ENCODE data around the gene HOATZ. TPM values are rescaled to one million over a fixed set of nuclear protein-coding genes. Genes with fewer than 3 reads are reported as not detected.

HOATZ gene
- total and polyA plus RNA-seq, 3 experiments from 2014 or later = not detected

DNA sequence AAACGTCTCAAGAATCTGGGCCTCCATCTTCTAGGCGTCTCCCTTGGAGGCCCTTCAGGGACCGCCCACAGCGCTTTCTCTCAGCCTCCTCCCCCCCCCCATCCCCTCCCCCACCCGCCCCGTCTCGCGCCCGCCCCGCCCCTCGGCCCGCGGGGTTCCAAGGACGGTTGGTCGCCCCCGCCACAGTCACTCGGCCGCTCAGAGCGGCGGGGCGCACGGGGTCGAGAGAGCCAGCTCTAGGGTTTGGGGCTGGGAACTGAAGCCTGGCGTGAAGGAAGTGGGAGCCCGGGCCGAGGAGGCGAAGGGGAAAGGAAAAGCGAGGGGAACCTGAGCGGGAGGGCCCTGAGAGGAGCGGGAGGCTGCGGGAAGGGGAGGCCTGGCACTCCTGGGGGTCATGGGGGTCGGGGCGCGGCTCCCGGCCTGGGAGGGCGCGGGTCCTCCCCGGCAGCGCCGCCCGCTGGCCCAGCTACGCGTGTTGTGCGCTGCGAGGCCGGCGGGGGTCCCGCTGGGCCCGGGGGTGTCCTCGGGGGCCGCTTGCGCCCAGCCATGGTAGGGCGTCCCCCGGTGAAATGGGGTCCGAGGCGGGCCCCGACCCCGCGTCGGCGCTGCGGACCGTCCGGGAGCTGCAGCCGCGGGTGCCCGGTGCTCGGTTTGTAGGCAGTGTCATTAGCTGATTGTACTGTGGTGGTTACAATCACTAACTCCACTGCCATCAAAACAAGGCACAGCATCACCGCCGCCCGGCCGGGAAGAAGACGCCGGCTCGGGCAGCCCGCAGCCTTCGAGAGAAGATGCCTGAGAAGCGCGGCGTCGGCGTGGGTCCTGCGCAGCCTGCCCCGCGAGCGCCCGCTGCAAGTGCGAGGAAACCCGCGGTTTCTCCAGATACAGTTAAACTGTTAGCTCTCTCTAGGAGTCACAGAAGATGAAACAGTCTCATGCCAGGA lies 2.0 kb upstream of the HOATZ start, which contains the start of gene BTG4:
BTG4 (minus strand) TSS at position 91 of the 944 bp plus-strand sequence. CDS start 13,610 bp downstream, outside the sequence.
- H3K36me3 Mint-ChIP-seq = peaks cover 0 to 4% (median 3%) of the 10 kb centered on the region in 3 donors
- no peak within 1 kb of the TSS for H3K27ac ChIP-seq (ENCODE audit: low read depth, low read length)
- peaks cover 0 to 3% (median 0%) of the 10 kb centered on the region in 5 donors for H3K9me3 Mint-ChIP-seq
- peaks cover 41 to 64% of the 10 kb centered on the region in 2 donors for H3K27me3 Mint-ChIP-seq
- H3K4me1 ChIP-seq (ENCODE audit: insufficient read depth, low read length) = no peaks in the 10 kb centered on the region
- peaks cover 7 to 24% (median 14%) of the 10 kb centered on the region in 3 donors for H3K4me1 Mint-ChIP-seq
- POLR2A ChIA-PET = no interaction called here
- CTCF ChIA-PET = no interaction called here
- no peaks in the 10 kb centered on the region for H3K9me3 ChIP-seq (ENCODE audit: low read length)
- no peak within 1 kb of the TSS for H3K4me3 ChIP-seq (ENCODE audit: low read length)
- peak within 1 kb of the TSS in 1 of 8 donors; percentile 26 for H3K27ac Mint-ChIP-seq
- no peaks in the 10 kb centered on the region for H3K36me3 ChIP-seq (ENCODE audit: insufficient read depth, low read length)
- DNase-seq = no peak
- peak within 1 kb of the TSS in 6 of 7 donors; percentile 37 to 69 (median 46) for H3K4me3 Mint-ChIP-seq
- peaks cover 15% of the 10 kb centered on the region for H3K27me3 ChIP-seq (ENCODE audit: insufficient read depth, low read length, poor library complexity, severe bottlenecking)

DNA sequence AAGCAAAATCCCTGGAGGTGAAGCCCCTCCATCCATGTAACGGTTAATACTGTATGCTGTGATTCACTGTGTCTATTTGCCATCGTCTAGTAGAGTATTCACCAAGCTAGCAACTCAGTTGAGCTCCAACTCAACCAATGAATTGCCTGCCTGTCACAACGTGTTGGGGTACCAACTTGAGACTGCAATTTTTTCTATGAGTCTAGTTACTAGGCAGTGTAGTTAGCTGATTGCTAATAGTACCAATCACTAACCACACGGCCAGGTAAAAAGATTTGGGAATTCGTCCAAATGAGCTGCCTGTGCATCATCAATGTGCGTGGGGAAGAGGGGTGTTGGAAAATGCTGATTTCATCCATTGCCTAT lies 1.4 kb upstream of the HOATZ start:
- no peak overlapping the region for H3K4me3 ChIP-seq (ENCODE audit: low read length)
- no peaks in the 10 kb centered on the region for H3K4me1 ChIP-seq (ENCODE audit: insufficient read depth, low read length)
- H3K36me3 ChIP-seq (ENCODE audit: insufficient read depth, low read length) = no peaks in the 10 kb centered on the region
- peaks cover 15% of the 10 kb centered on the region for H3K27me3 ChIP-seq (ENCODE audit: insufficient read depth, low read length, poor library complexity, severe bottlenecking)
- Mint-ChIP-seq H3K4me3 (peak overlapping the region in 4 of 7 donors; percentile 2 to 42 (median 31)), H3K4me1 (peaks cover 7 to 24% (median 14%) of the 10 kb centered on the region in 3 donors), H3K27ac (no peak overlapping the region), H3K9me3 (peaks cover 0 to 3% (median 0%) of the 10 kb centered on the region in 5 donors), H3K36me3 (peaks cover 0 to 6% (median 4%) of the 10 kb centered on the region in 3 donors), H3K27me3 (peaks cover 41 to 58% of the 10 kb centered on the region in 2 donors)
- no peaks in the 10 kb centered on the region for H3K9me3 ChIP-seq (ENCODE audit: low read length)
- H3K27ac ChIP-seq (ENCODE audit: low read depth, low read length) = no peak overlapping the region
- DNase-seq = no peak
- ChIA-PET CTCF (no interaction called here), POLR2A (no interaction called here)

DNA sequence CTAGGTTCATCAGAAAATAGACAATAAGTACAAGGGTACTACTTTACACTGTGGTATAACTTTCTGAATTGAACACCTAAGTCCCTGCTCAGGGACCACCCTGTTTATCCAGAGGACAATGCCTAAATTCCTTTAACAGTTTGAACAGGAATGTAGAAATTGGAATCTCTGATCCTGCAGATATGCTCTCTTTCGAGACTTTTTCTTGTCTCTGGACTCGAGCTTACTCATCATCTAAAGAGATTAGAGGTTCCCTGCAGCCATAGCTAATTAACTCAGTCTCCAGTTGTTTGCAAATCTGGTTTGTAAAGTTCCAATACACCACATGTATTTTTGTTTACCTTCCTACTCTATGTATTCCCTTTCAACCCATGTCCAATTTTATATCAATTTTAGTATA lies 1.0 kb downstream of the HOATZ start:
- Histone ChIP-seq H3K36me3 (ENCODE audit: insufficient read depth, low read length) (no peaks in the 10 kb centered on the region), H3K27ac (ENCODE audit: low read depth, low read length) (no peak overlapping the region), H3K4me3 (ENCODE audit: low read length) (no peak overlapping the region), H3K27me3 (ENCODE audit: insufficient read depth, low read length, poor library complexity, severe bottlenecking) (peaks cover 15% of the 10 kb centered on the region), H3K4me1 (ENCODE audit: insufficient read depth, low read length) (no peaks in the 10 kb centered on the region), H3K9me3 (ENCODE audit: low read length) (no peaks in the 10 kb centered on the region)
- Mint-ChIP-seq H3K36me3 (peaks cover 0 to 3% (median 0%) of the 10 kb centered on the region in 3 donors), H3K4me3 (no peak overlapping the region), H3K9me3 (no peaks in the 10 kb centered on the region), H3K27ac (no peak overlapping the region), H3K27me3 (peaks cover 33 to 46% of the 10 kb centered on the region in 2 donors), H3K4me1 (peaks cover 7 to 24% (median 14%) of the 10 kb centered on the region in 3 donors)
- no peak for DNase-seq
- POLR2A ChIA-PET = no interaction called here
- CTCF ChIA-PET = no interaction called here

DNA sequence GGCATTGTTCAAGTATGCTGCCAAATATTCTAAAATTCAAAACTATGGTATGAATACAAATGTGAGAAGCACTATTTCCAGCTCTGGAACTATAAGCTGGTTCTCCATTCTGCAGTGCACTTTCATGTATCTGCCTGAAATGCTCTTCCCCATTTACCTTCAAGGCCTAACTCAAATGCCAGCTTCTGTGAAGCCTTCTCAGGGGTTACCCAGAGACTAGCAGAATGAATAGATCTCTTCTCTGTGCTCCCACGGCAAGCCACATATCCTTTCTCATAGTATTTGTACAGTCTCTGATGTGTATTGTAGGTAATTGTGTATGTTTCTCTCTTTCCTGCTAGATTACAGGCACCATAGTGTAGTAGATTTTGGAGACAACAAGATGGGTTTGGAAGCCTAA lies 4.1 kb downstream of the HOATZ start:
- H3K4me1 ChIP-seq (ENCODE audit: insufficient read depth, low read length) = no peaks in the 10 kb centered on the region
- Mint-ChIP-seq H3K27ac (peak overlapping the region in 1 of 8 donors; percentile 58), H3K4me3 (no peak overlapping the region), H3K36me3 (peaks cover 0 to 3% (median 0%) of the 10 kb centered on the region in 3 donors), H3K4me1 (peaks cover 2 to 9% (median 8%) of the 10 kb centered on the region in 3 donors), H3K27me3 (peaks cover 12 to 43% of the 10 kb centered on the region in 2 donors), H3K9me3 (no peaks in the 10 kb centered on the region)
- DNase-seq = no peak
- H3K9me3 ChIP-seq (ENCODE audit: low read length) = no peaks in the 10 kb centered on the region
- no peak overlapping the region for H3K27ac ChIP-seq (ENCODE audit: low read depth, low read length)
- CTCF ChIA-PET = interaction anchor here (0.6 kb wide), 1 partner anchor 22 kb away, joined by 3 read pairs; no protein-coding TSS in a partner anchor
- POLR2A ChIA-PET = no interaction called here
- peaks cover 5% of the 10 kb centered on the region for H3K27me3 ChIP-seq (ENCODE audit: insufficient read depth, low read length, poor library complexity, severe bottlenecking)
- H3K4me3 ChIP-seq (ENCODE audit: low read length) = no peak overlapping the region
- no peaks in the 10 kb centered on the region for H3K36me3 ChIP-seq (ENCODE audit: insufficient read depth, low read length)

DNA sequence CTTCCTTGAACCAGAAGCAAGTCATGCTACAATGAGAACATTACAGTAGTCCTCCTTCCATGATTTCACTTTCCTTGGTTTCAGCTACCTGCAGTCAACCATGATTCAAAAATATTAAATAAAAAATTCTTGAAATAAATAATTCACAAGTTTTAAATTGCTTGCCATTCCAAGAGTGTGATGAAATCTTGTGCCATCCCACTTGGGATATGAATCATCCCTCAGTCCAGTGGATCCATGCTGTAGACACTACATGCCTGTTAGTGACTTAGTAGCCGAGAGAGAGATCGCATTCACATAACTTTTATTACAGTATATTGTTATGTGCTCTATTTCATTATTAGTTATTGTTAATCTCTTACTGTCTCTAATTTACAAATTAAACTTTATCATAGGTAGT lies 6.0 kb downstream of the HOATZ start:
- no peak for DNase-seq
- Histone ChIP-seq H3K36me3 (ENCODE audit: insufficient read depth, low read length) (no peaks in the 10 kb centered on the region), H3K4me3 (ENCODE audit: low read length) (no peak overlapping the region), H3K27ac (ENCODE audit: low read depth, low read length) (no peak overlapping the region), H3K9me3 (ENCODE audit: low read length) (no peaks in the 10 kb centered on the region), H3K4me1 (ENCODE audit: insufficient read depth, low read length) (no peaks in the 10 kb centered on the region), H3K27me3 (ENCODE audit: insufficient read depth, low read length, poor library complexity, severe bottlenecking) (no peaks in the 10 kb centered on the region)
- no peak overlapping the region for H3K27ac Mint-ChIP-seq
- peaks cover 0 to 3% (median 0%) of the 10 kb centered on the region in 3 donors for H3K36me3 Mint-ChIP-seq
- H3K4me1 Mint-ChIP-seq = no peaks in the 10 kb centered on the region
- peaks cover 3 to 36% of the 10 kb centered on the region in 2 donors for H3K27me3 Mint-ChIP-seq
- ChIA-PET POLR2A (no interaction called here), CTCF (no interaction called here)
- no peaks in the 10 kb centered on the region for H3K9me3 Mint-ChIP-seq
- H3K4me3 Mint-ChIP-seq = no peak overlapping the region

DNA sequence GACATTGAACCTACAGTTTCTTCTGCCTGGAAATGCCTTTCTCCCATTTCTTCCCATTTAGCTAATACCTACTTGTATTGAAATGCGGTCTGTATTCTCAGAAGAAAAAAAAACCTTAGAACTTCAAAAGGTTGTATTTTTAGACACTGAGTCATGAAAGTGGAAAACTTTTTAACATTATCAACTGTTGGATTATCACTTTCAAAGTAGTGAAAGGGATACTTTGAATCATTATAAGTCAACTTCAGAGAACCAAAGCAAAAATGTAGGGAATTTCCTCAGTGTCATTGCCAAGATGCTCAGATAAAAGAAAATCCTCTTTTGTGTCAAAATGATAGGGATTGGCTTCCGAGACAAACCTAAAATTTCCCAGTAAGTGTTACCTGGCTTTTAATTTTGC lies 6.6 kb downstream of the HOATZ start:
- POLR2A ChIA-PET = no interaction called here
- Mint-ChIP-seq H3K27ac (no peak overlapping the region), H3K36me3 (peaks cover 0 to 3% (median 0%) of the 10 kb centered on the region in 3 donors), H3K9me3 (no peaks in the 10 kb centered on the region), H3K4me1 (no peaks in the 10 kb centered on the region), H3K27me3 (peaks cover 3 to 36% of the 10 kb centered on the region in 2 donors), H3K4me3 (no peak overlapping the region)
- no peak overlapping the region for H3K27ac ChIP-seq (ENCODE audit: low read depth, low read length)
- no peak overlapping the region for H3K4me3 ChIP-seq (ENCODE audit: low read length)
- H3K36me3 ChIP-seq (ENCODE audit: insufficient read depth, low read length) = no peaks in the 10 kb centered on the region
- no peaks in the 10 kb centered on the region for H3K4me1 ChIP-seq (ENCODE audit: insufficient read depth, low read length)
- CTCF ChIA-PET = no interaction called here
- H3K9me3 ChIP-seq (ENCODE audit: low read length) = no peaks in the 10 kb centered on the region
- DNase-seq = no peak
- no peaks in the 10 kb centered on the region for H3K27me3 ChIP-seq (ENCODE audit: insufficient read depth, low read length, poor library complexity, severe bottlenecking)

DNA sequence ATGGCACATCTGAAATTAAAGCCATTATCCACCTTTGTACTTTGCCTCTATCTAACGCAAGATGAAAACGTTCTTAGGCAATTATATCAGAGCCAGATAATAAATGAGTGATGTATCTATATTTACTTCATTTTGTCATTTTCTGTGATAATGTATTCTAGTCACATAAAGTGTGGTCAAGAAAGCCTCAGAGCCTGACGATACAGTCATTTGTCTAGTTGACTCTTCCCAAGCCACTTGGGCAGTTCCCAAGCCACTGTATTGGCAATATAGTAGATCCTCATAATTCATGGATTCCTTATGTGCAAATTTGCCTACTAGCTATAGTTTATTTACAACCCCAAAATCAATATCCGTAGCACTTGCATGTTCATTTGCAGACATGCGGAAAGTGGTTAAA lies 7.8 kb downstream of the HOATZ start:
- POLR2A ChIA-PET = no interaction called here
- Histone ChIP-seq H3K4me1 (ENCODE audit: insufficient read depth, low read length) (no peaks in the 10 kb centered on the region), H3K27ac (ENCODE audit: low read depth, low read length) (no peak overlapping the region), H3K4me3 (ENCODE audit: low read length) (no peak overlapping the region), H3K9me3 (ENCODE audit: low read length) (no peaks in the 10 kb centered on the region), H3K27me3 (ENCODE audit: insufficient read depth, low read length, poor library complexity, severe bottlenecking) (no peaks in the 10 kb centered on the region), H3K36me3 (ENCODE audit: insufficient read depth, low read length) (no peaks in the 10 kb centered on the region)
- Mint-ChIP-seq H3K27me3 (peaks cover 3 to 36% of the 10 kb centered on the region in 2 donors), H3K4me1 (no peaks in the 10 kb centered on the region), H3K9me3 (no peaks in the 10 kb centered on the region), H3K27ac (no peak overlapping the region), H3K4me3 (no peak overlapping the region), H3K36me3 (peaks cover 0 to 3% (median 0%) of the 10 kb centered on the region in 3 donors)
- CTCF ChIA-PET = no interaction called here
- DNase-seq = no peak

DNA sequence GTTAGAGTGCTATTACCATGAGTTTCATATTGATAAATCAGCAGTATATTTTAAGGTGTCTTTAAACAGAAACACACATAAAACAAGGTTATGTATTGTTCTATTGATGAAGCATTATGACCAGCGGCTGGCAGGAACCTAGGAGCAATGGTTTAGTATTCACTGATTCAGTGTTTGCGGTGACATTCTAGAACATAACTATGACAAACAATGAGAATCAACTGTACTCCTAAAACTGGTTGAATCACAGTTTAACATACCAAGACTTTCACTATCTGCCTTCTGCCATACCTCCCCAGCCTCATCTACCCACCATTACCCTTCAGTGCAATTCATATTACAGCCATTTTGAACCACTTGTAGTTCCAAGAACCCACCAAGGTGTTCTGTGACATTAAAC lies 8.8 kb downstream of the HOATZ start:
- Mint-ChIP-seq H3K27ac (no peak overlapping the region), H3K9me3 (no peaks in the 10 kb centered on the region), H3K4me3 (no peak overlapping the region), H3K27me3 (peaks cover 3 to 36% of the 10 kb centered on the region in 2 donors), H3K4me1 (no peaks in the 10 kb centered on the region), H3K36me3 (no peaks in the 10 kb centered on the region)
- Histone ChIP-seq H3K27ac (ENCODE audit: low read depth, low read length) (no peak overlapping the region), H3K27me3 (ENCODE audit: insufficient read depth, low read length, poor library complexity, severe bottlenecking) (no peaks in the 10 kb centered on the region), H3K36me3 (ENCODE audit: insufficient read depth, low read length) (no peaks in the 10 kb centered on the region), H3K4me1 (ENCODE audit: insufficient read depth, low read length) (no peaks in the 10 kb centered on the region), H3K4me3 (ENCODE audit: low read length) (no peak overlapping the region), H3K9me3 (ENCODE audit: low read length) (no peaks in the 10 kb centered on the region)
- POLR2A ChIA-PET = no interaction called here
- CTCF ChIA-PET = no interaction called here
- DNase-seq = no peak

Measured in CD8-positive, alpha-beta memory T cell (primary cell).